Measurements from ENCODE around the gene HDHD5. TPM values are rescaled to one million over a fixed set of nuclear protein-coding genes. Genes with fewer than 3 reads are reported as not detected.

Gene HDHD5
- total and polyA plus RNA-seq, 2 of the 13 experiments (the other 11 are each of a cell fraction or from before 2014, with no cell fraction given): not detected

DNA sequence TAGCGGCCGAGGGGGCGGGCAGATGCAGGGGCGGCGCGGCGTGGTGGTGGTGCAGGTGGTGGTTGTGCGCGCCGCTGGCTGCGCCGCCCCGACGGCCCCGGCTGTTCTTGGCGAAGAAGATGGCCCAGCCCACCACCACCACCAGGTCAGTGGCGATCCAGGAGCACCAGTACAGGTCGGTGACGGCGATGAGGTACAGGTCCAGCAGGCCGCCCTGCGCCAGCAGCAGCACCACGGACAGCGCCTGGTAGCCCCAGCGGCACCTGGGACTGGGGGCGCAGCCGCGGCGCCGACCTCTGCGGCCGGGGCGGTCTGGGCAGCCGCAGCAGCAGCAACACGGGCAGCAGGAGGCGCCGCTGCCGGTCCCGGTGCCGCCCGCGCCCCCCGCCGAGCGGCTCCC is 38.8 kb downstream of the HDHD5 start (continued):
- TF ChIP-seq, protein P1, sequence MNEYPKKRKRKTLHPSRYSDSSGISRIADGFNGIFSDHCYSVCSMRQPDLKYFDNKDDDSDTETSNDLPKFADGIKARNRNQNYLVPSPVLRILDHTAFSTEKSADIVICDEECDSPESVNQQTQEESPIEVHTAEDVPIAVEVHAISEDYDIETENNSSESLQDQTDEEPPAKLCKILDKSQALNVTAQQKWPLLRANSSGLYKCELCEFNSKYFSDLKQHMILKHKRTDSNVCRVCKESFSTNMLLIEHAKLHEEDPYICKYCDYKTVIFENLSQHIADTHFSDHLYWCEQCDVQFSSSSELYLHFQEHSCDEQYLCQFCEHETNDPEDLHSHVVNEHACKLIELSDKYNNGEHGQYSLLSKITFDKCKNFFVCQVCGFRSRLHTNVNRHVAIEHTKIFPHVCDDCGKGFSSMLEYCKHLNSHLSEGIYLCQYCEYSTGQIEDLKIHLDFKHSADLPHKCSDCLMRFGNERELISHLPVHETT (CRISPR knock-in tag; conservative IDR thresholded peaks at IDR 0.05): no peak
- TF ChIP-seq HNRNPH1 (optimal IDR thresholded peaks at IDR 0.05; ENCODE audit: low read depth, low read length) (no peak), PHF21A (CRISPR knock-in tag; IDR thresholded peaks at IDR 0.05) (no peak), ZNF576 (CRISPR knock-in tag; IDR thresholded peaks at IDR 0.05) (no peak), CEBPG (CRISPR knock-in tag; IDR thresholded peaks at IDR 0.05) (no peak), ZNF207 (IDR thresholded peaks at IDR 0.05; ENCODE audit: borderline replicate concordance) (no peak), CBFB (CRISPR knock-in tag; IDR thresholded peaks at IDR 0.05) (no peak), STAG1 (CRISPR knock-in tag; IDR thresholded peaks at IDR 0.05) (no peak), ZKSCAN1 (IDR thresholded peaks at IDR 0.05; ENCODE audit: low read length) (no peak), ZNF20 (CRISPR knock-in tag; IDR thresholded peaks at IDR 0.05) (no peak), ZNF800 (CRISPR knock-in tag; IDR thresholded peaks at IDR 0.05) (no peak), LBX2 (CRISPR knock-in tag; IDR thresholded peaks at IDR 0.05; ENCODE audit: borderline replicate concordance) (no peak), LCORL (IDR thresholded peaks at IDR 0.05) (no peak), LCORL (CRISPR knock-in tag; IDR thresholded peaks at IDR 0.05) (no peak), TSC22D2 (CRISPR knock-in tag; IDR thresholded peaks at IDR 0.05; ENCODE audit: borderline replicate concordance) (no peak), ADNP (CRISPR knock-in tag; IDR thresholded peaks at IDR 0.05) (no peak), MTA1 (CRISPR knock-in tag; IDR thresholded peaks at IDR 0.05; ENCODE audit: borderline replicate concordance) (no peak), CENPX (CRISPR knock-in tag; IDR thresholded peaks at IDR 0.05) (no peak), HOXA3 (CRISPR knock-in tag; IDR thresholded peaks at IDR 0.05) (peak; percentile 27; the same call in 1 of the 2 replicates), PRMT3 (CRISPR knock-in tag; IDR thresholded peaks at IDR 0.05; ENCODE audit: borderline replicate concordance, low read depth) (0 out of 2 replicates have a peak, but pooled peaks have one; percentile 47), NR3C1 (CRISPR knock-in tag; IDR thresholded peaks at IDR 0.05) (no peak), SMARCE1 (IDR thresholded peaks at IDR 0.05; ENCODE audit: borderline replicate concordance) (no peak), ATF7 (IDR thresholded peaks at IDR 0.05) (no peak), ATF7 (CRISPR knock-in tag; IDR thresholded peaks at IDR 0.05) (no peak), ZNF713 (CRISPR knock-in tag; IDR thresholded peaks at IDR 0.05) (no peak), MTA3 (CRISPR knock-in tag; IDR thresholded peaks at IDR 0.05) (no peak), GFI1 (CRISPR knock-in tag; IDR thresholded peaks at IDR 0.05; ENCODE audit: borderline replicate concordance) (no peak), ZBTB49 (CRISPR knock-in tag; IDR thresholded peaks at IDR 0.05; ENCODE audit: borderline replicate concordance) (peak; percentile 73; the same call in 1 of the 2 replicates)

Data from HepG2 (cell line).